ENCODE results near the gene GPD1L.
A peak's percentile ranks its signal among the peaks of the same experiment; 100 is the strongest.
"Not testable (repeated sequence)": the region's sequence is repeated elsewhere in the genome, so short reads cannot be mapped to it uniquely, and the experiment has no call there.

The GPD1L gene

GRCh38 chr3:32106929-32107362, 526 bp downstream of the GPD1L start:
- no peak for DNase-seq

GRCh38 chr3:32108224-32108623, 1.8 kb downstream of the GPD1L start:
- DNase-seq, result not testable (repeated sequence)

GRCh38 chr3:32109256-32109655, 2.8 kb downstream of the GPD1L start:
- peak; percentile 82 for DNase-seq

GRCh38 chr3:32110233-32110760, 3.9 kb downstream of the GPD1L start:
- no peak for DNase-seq

GRCh38 chr3:32111560-32111959, 5.1 kb downstream of the GPD1L start:
- no peak for DNase-seq

GRCh38 chr3:32113566-32113965, 7.1 kb downstream of the GPD1L start:
- no peak for DNase-seq

GRCh38 chr3:32113981-32114545, 7.6 kb downstream of the GPD1L start:
- DNase-seq, result no peak

- not testable (repeated sequence) for DNase-seq
Measured at GRCh38 chr3:32114546-32115386, 8.3 kb downstream of the GPD1L start.

- DNase-seq, result no peak
Measured at GRCh38 chr3:32117320-32117719, 10.9 kb downstream of the GPD1L start.

- DNase-seq, result no peak
Measured at GRCh38 chr3:32118215-32118614, 11.8 kb downstream of the GPD1L start.

- DNase-seq, result no peak
Measured at GRCh38 chr3:32120471-32120870, 14.1 kb downstream of the GPD1L start.

- DNase-seq, result no peak
Measured at GRCh38 chr3:32121137-32121536, 14.7 kb downstream of the GPD1L start.

GRCh38 chr3:32123620-32124019, 17.2 kb downstream of the GPD1L start:
- DNase-seq, result no peak

- no peak for DNase-seq
Measured at GRCh38 chr3:32125012-32125411, 18.6 kb downstream of the GPD1L start.

GRCh38 chr3:32126305-32127015, 20.0 kb downstream of the GPD1L start:
- DNase-seq, result no peak

GRCh38 chr3:32127219-32127826, 20.9 kb downstream of the GPD1L start:
- no peak for DNase-seq

- DNase-seq, result no peak
Measured at GRCh38 chr3:32128936-32129335, 22.5 kb downstream of the GPD1L start.

- no peak for DNase-seq
Measured at GRCh38 chr3:32129832-32130231, 23.4 kb downstream of the GPD1L start.

GRCh38 chr3:32132121-32132520, 25.7 kb downstream of the GPD1L start:
- DNase-seq, result no peak

- no peak for DNase-seq
Measured at GRCh38 chr3:32132706-32133105, 26.3 kb downstream of the GPD1L start.

- DNase-seq, result no peak
Measured at GRCh38 chr3:32136703-32137102, 30.3 kb downstream of the GPD1L start.

- DNase-seq, result no peak
Measured at GRCh38 chr3:32137870-32138269, 31.4 kb downstream of the GPD1L start.

- no peak for DNase-seq
Measured at GRCh38 chr3:32138545-32139104, 32.2 kb downstream of the GPD1L start.

Measured in NCI-H1105 (cell line).